PFSK-1 (cell line): ENCODE data around the gene WIF1.

Source experiments
- FOXP2 ChIP-seq: optimal IDR thresholded peaks from 2 replicates; pipeline ENCODE3; 2011; ENCODE audit warnings: borderline replicate concordance, control low read depth, inconsistent platforms; ENCODE audit not compliant: insufficient read depth; ENCODE audit errors: extremely low read length, extremely low read depth
- POLR2AphosphoS5 ChIP-seq: IDR thresholded peaks from 2 replicates; pipeline ENCODE4 v1.6.1; 2012; ENCODE audit warnings: low read depth, mild to moderate bottlenecking, control low read depth, low read length, moderate library complexity
- SIN3A ChIP-seq: IDR thresholded peaks from 2 replicates; pipeline ENCODE4 v1.6.1; 2012; ENCODE audit warnings: mild to moderate bottlenecking, low read length, moderate library complexity, borderline replicate concordance; ENCODE audit not compliant: insufficient read depth
- TAF1 ChIP-seq: IDR thresholded peaks from 2 replicates; pipeline ENCODE4 v1.6.1; 2012; ENCODE audit warnings: low read length, control low read depth, borderline replicate concordance; ENCODE audit not compliant: insufficient read depth
- TF ChIP-seq, protein P1 (sequence below), 2 experiments: IDR thresholded peaks; 2 replicates each; pipeline versions ENCODE4 v1.6.1 to v1.8.0; 2011 to 2012; ENCODE audit warnings: low read depth in 2 of 2, low read length in 2 of 2, control low read depth in 1 of 2, inconsistent platforms in 1 of 2, mild to moderate bottlenecking in 1 of 2, moderate library complexity in 1 of 2; ENCODE audit not compliant: insufficient read depth in 1 of 2

The WIF1 gene

DNA sequence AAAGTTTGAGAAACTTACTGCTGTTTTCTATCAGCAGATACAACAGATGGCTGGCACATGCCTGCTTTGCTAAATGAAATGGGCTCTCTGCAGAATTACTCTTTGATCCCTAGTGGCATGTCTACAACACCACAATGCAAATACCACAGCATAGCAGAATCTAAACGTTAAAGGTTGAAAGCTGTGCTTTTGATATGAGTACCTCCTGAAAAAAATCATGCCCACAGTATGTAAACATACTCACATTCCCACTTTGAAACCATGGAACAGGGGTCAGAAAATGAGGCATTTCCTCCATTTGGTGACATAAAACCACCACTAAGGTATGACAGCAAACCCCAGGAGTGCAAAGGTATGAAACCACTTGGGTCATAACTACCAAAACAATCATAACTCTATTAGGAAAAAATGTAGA, 7.5 kb downstream of the WIF1 start:
- TF ChIP-seq FOXP2, result no peak
- TF ChIP-seq SIN3A, result no peak
- TF ChIP-seq POLR2AphosphoS5, result no peak
- no peak for TF ChIP-seq TAF1
- TF ChIP-seq, protein P1, sequence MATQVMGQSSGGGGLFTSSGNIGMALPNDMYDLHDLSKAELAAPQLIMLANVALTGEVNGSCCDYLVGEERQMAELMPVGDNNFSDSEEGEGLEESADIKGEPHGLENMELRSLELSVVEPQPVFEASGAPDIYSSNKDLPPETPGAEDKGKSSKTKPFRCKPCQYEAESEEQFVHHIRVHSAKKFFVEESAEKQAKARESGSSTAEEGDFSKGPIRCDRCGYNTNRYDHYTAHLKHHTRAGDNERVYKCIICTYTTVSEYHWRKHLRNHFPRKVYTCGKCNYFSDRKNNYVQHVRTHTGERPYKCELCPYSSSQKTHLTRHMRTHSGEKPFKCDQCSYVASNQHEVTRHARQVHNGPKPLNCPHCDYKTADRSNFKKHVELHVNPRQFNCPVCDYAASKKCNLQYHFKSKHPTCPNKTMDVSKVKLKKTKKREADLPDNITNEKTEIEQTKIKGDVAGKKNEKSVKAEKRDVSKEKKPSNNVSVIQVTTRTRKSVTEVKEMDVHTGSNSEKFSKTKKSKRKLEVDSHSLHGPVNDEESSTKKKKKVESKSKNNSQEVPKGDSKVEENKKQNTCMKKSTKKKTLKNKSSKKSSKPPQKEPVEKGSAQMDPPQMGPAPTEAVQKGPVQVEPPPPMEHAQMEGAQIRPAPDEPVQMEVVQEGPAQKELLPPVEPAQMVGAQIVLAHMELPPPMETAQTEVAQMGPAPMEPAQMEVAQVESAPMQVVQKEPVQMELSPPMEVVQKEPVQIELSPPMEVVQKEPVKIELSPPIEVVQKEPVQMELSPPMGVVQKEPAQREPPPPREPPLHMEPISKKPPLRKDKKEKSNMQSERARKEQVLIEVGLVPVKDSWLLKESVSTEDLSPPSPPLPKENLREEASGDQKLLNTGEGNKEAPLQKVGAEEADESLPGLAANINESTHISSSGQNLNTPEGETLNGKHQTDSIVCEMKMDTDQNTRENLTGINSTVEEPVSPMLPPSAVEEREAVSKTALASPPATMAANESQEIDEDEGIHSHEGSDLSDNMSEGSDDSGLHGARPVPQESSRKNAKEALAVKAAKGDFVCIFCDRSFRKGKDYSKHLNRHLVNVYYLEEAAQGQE (IDR thresholded peaks at IDR 0.05; ENCODE audit: insufficient read depth in 1 of 2, low read depth in 2 of 2, low read length in 2 of 2), result no peak

DNA sequence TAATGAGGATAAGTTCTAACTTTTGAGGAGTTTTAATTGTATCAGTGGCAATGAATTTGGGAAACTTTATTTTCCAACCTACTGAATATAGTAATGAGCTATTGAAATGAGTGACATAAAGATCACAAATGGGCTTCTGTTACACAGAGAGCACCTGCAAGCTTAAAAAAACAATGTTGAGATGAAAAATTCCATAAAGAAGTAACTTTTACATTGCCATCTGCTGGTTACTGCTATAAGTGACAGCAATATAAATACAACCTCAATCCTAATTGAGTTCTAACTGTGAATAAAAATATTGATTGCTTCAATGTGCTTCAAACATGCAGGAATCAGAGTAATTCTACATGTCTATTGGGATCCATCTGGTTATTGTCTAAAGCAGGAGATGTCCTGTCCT, 14.2 kb downstream of the WIF1 start:
- TF ChIP-seq SIN3A, result no peak
- no peak for TF ChIP-seq FOXP2
- no peak for TF ChIP-seq POLR2AphosphoS5

DNA sequence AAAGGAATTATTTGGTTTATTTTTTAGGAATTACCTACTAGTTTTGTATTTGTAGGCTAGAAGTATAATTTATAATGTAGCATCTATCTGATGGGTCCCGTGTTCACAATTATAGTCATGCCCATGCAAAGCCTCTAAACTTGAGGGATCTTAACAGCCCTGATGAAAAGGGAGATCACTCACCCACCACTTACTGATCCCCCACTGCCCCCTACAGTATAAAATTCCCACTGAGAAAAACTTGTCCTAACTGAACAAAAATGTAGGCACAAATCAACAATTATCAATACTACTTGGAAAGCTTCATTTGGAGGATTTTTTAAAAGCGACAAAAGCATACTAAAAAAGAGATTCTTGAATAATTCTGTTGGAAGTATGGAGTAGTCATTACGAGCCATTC, 21.0 kb downstream of the WIF1 start:
- no peak for TF ChIP-seq POLR2AphosphoS5

DNA sequence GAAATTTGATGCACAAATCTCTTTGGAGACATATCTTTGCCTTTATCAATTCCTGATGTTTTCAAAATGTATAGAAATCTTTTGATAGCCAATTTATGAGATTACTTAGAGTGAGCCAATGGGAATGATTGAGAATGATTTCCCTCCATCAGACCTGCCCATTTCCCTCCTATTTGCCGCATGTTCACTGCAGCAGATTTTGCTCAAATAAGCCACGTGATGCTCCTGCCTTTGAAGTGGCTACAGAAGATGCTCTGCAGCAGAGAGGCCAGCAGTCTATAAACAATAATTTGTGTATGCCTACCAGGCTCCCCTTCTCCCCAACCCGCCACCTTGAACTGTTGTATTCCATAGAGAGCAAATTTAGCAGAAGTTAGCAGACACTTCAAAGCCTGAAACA, 21.9 kb downstream of the WIF1 start:
- TF ChIP-seq SIN3A (no peak), FOXP2 (no peak), TAF1 (no peak), POLR2AphosphoS5 (no peak)
- TF ChIP-seq, protein P1 (IDR thresholded peaks at IDR 0.05; ENCODE audit: insufficient read depth in 1 of 2, low read depth in 2 of 2, low read length in 2 of 2), result no peak

DNA sequence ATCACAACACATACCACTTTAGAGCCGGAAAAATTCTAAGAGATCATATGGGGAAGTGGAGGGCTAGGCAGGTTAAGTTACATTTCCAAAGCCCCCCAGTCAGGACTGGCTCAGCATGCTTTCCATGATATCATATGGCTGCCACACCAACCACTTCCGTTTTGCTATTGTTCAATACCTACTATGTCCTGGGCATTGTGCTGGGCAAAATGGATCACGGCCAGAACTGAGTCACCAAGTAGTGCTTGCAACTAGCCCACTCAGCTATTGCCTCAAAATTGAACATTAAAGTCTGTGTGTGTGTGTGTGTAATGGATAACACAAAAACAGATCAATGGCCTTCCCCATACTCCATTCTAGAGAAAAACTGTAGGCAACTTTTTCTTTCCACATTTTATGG, 22.7 kb downstream of the WIF1 start:
- TF ChIP-seq TAF1 (no peak), POLR2AphosphoS5 (no peak), FOXP2 (no peak), SIN3A (no peak)
- TF ChIP-seq, protein P1 (IDR thresholded peaks at IDR 0.05; ENCODE audit: insufficient read depth in 1 of 2, low read depth in 2 of 2, low read length in 2 of 2), result no peak

DNA sequence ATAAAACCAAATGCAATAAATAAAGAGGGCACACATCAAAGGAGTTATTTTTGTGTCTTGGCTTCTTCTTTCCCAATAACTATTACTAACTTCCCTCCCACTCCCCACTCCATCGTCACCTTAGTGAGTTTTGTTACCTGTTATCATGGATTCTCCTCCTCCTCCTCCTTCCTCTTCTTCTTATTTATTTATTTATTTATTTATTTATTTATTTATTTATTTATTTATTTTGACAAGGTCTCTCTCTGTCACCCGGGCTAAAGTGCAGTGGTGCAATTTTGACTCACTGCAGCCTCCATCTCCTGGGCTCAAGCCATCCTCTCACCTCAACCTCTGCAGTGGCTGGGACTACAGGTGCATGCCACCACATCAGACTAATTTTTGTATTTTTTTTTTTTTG, 26.4 kb downstream of the WIF1 start:
- TF ChIP-seq TAF1 (no peak), FOXP2 (no peak), SIN3A (no peak), POLR2AphosphoS5 (no peak)
- TF ChIP-seq, protein P1 (IDR thresholded peaks at IDR 0.05; ENCODE audit: insufficient read depth in 1 of 2, low read depth in 2 of 2, low read length in 2 of 2), result no peak
